ENCODE data around the gene BCORL1. TPM values are rescaled to one million over a fixed set of nuclear protein-coding genes. Genes with fewer than 3 reads are reported as not detected.

BCORL1 gene
- total and polyA plus RNA-seq, 2 of the 4 experiments (the other 2 are of a cell fraction), result 0.54 to 1.6 TPM

GRCh38 chrX:130048686-130049222, 66.3 kb downstream of the BCORL1 start:
- DNase-seq (no peak), ATAC-seq (ENCODE audit: low read depth) (no peak)
- Histone ChIP-seq H2BK5ac (ENCODE audit: low read depth, low read length, poor library complexity, severe bottlenecking) (no peak overlapping the region), H4K20me1 (ENCODE audit: insufficient read depth, low read length) (no peaks in the 10 kb centered on the region), H2AK5ac (ENCODE audit: low read depth, low read length) (no peak overlapping the region), H3K36me3 (ENCODE audit: control insufficient read depth, insufficient read depth, low read length) (peaks cover 16% of the 10 kb centered on the region; the same call in 1 of the 2 replicates), H3K79me1 (ENCODE audit: low read depth in 1 of 2, low read length in 2 of 2) (no peaks in the 10 kb centered on the region), H3K27me3 (ENCODE audit: control insufficient read depth, insufficient read depth, low read length) (no peaks in the 10 kb centered on the region; the same call in 1 of the 2 replicates), H3K9me1 (ENCODE audit: insufficient read depth, low read length) (no peaks in the 10 kb centered on the region), H3K14ac (replicated peaks; ENCODE audit: low read depth, low read length) (no peak overlapping the region), H4K5ac (ENCODE audit: low read depth, low read length) (no peak overlapping the region), H2BK120ac (ENCODE audit: low read depth, low read length) (no peak overlapping the region), H3K4ac (ENCODE audit: low read depth, low read length) (no peak overlapping the region), H3K4me1 (ENCODE audit: control insufficient read depth, insufficient read depth, low read length) (no peaks in the 10 kb centered on the region), H2BK15ac (ENCODE audit: low read depth, low read length) (no peak overlapping the region), H3K4me3 (ENCODE audit: insufficient read depth, low read depth, low read length) (no peak overlapping the region), H2BK20ac (ENCODE audit: low read depth, low read length) (no peak overlapping the region), H3K4me2 (ENCODE audit: low read depth, low read length) (no peak overlapping the region), H2AFZ (replicated peaks; ENCODE audit: low read length, poor library complexity) (no peak overlapping the region), H3K27ac (ENCODE audit: insufficient read depth, low read length) (no peak overlapping the region), H3K18ac (ENCODE audit: low read depth, low read length) (no peak overlapping the region), H2AK9ac (replicated peaks; ENCODE audit: low read depth, low read length, poor library complexity) (no peak overlapping the region), H3K23ac (ENCODE audit: low read depth, low read length) (no peak overlapping the region), H3K9ac (ENCODE audit: low read depth, low read length) (no peak overlapping the region), H4K8ac (ENCODE audit: low read depth in 2 of 2, low read length in 2 of 2) (no peak overlapping the region), H3K56ac (ENCODE audit: extremely low read depth, insufficient read depth, low read length) (no peak overlapping the region), H4K91ac (ENCODE audit: insufficient read depth, low read depth, low read length) (no peak overlapping the region), H3K9me3 (ENCODE audit: control insufficient read depth, insufficient read depth, low read length) (no peaks in the 10 kb centered on the region; the same call in 1 of the 2 replicates)
- intact Hi-C loops (cut with micrococcal nuclease), result no loop called here
- dilution Hi-C loops (cut with HindIII; ENCODE audit: low sequenced_read_pairs, unreplicated experiment), result no loop called here
- CTCF ChIA-PET, result no interaction called here
- 60% methylated on average over 1 of the region's 4 CpGs; no CpG with 5 or more reads in 1 of the 2 experiments for WGBS, 2 experiments (ENCODE audit: extremely low coverage in 2 of 2, insufficient read length in 1 of 2)
- TF ChIP-seq FOS (IDR thresholded peaks at IDR 0.05; ENCODE audit: low read depth, low read length) (no peak), CHD1 (IDR thresholded peaks at IDR 0.05; ENCODE audit: low read depth, low read length) (no peak), NFE2L2 (IDR thresholded peaks at IDR 0.05; ENCODE audit: low read depth, low read length) (no peak), MAFK (IDR thresholded peaks at IDR 0.05; ENCODE audit: low read depth, low read length) (no peak), BHLHE40 (IDR thresholded peaks at IDR 0.05; ENCODE audit: low read depth, low read length) (no peak), MXI1 (IDR thresholded peaks at IDR 0.05; ENCODE audit: borderline replicate concordance, low read depth, low read length) (no peak), POLR2A (IDR thresholded peaks at IDR 0.05; ENCODE audit: low read depth, low read length) (no peak), MAZ (IDR thresholded peaks at IDR 0.05; ENCODE audit: borderline replicate concordance, low read depth, low read length) (no peak), RAD21 (IDR thresholded peaks at IDR 0.05; ENCODE audit: low read length) (no peak)
- POLR2A ChIA-PET (ENCODE audit: unreplicated experiment), result no interaction called here
- BruUV-seq (replicated peaks), result no TSS peak
- in situ Hi-C loops (cut with MboI; ENCODE audit: low sequenced_read_pairs), result no loop called here

Measured in IMR-90 (cell line).